ENCODE measurements around the gene XKR7. TPM values are rescaled to one million over a fixed set of nuclear protein-coding genes. Genes with fewer than 3 reads are reported as not detected.

XKR7 gene
- total and polyA plus RNA-seq, 2 donors (not counting 1 experiment from before 2014, with no cell fraction given) = 0.05 to 0.12 TPM

DNA sequence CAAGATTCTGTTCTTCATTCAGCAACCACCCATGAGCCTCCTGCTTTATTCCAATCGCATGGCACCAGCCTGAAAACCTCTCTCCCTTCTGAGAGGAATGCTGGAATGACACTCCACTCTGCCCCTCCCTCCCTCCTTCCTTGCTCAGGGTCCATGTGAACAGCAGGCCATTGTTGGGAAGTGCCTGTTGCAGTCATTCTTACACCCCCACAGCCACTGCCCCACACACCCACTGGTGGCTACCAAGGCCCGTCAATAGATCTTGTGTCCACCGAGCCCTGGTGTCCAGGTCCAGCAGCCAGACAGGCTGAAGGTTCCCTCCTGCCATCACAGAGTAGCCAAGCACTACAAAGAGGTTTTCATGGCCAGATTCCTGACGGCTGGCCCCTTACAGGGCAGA is 22.6 kb upstream of the XKR7 start:
- 87% methylated on average over 4 of the region's 4 CpGs for WGBS (ENCODE audit: insufficient coverage)
- peaks cover 13% of the 10 kb centered on the region for H3K79me2 ChIP-seq (ENCODE audit: control insufficient read depth, insufficient read depth, low read length)
- ATAC-seq (ENCODE audit: low read depth) (no peak), DNase-seq (no peak)
- intact Hi-C loops (cut with micrococcal nuclease) = no loop called here
- H3K4me1 ChIP-seq (ENCODE audit: control insufficient read depth in 2 of 2, insufficient read depth in 2 of 2, low read length in 2 of 2) = peaks cover 4 to 7% of the 10 kb centered on the region in 2 donors
- no peak overlapping the region for H2AFZ ChIP-seq (ENCODE audit: insufficient read depth, low read depth, low read length, poor library complexity, severe bottlenecking)
- H3K9ac ChIP-seq (ENCODE audit: low read length) = no peak overlapping the region
- H4K20me1 ChIP-seq (ENCODE audit: control insufficient read depth, insufficient read depth, low read length, poor library complexity, severe bottlenecking) = peaks cover 45% of the 10 kb centered on the region
- Mint-ChIP-seq H3K4me1 (peaks cover 12% of the 10 kb centered on the region), H3K27ac (no peak overlapping the region), H3K27me3 (no peaks in the 10 kb centered on the region), H3K9me3 (ENCODE audit: insufficient read depth) (no peaks in the 10 kb centered on the region), H3K4me3 (no peak overlapping the region)
- CTCF ChIA-PET = no interaction called here
- peaks cover 0 to 4% (median 3%) of the 10 kb centered on the region in 3 donors for H3K9me3 ChIP-seq (ENCODE audit: control extremely low read depth in 1 of 3, control insufficient read depth in 2 of 3, insufficient read depth in 1 of 3, low read length in 2 of 3)
- H3K4me3 ChIP-seq (ENCODE audit: control extremely low read depth in 1 of 5, extremely low read depth in 1 of 5, insufficient read depth in 1 of 5, low read depth in 2 of 5, low read length in 4 of 5) = no peak overlapping the region
- peaks cover 2 to 70% of the 10 kb centered on the region in 2 experiments for H3K36me3 ChIP-seq (replicated peaks in 1 of 2; ENCODE audit: control extremely low read depth in 1 of 2, control insufficient read depth in 1 of 2, extremely low read depth in 1 of 2, insufficient read depth in 2 of 2, low read length in 1 of 2)
- H3K27ac ChIP-seq (ENCODE audit: low read length in 2 of 2) = no peak overlapping the region
- no peak overlapping the region for H3K4me2 ChIP-seq (replicated peaks; ENCODE audit: low read depth, low read length, poor library complexity, severe bottlenecking)
- no peak for TF ChIP-seq EZH2 (IDR thresholded peaks at IDR 0.05; ENCODE audit: borderline replicate concordance, insufficient read depth, low read depth, low read length, poor library complexity, severe bottlenecking)
- TF ChIP-seq, protein P1, sequence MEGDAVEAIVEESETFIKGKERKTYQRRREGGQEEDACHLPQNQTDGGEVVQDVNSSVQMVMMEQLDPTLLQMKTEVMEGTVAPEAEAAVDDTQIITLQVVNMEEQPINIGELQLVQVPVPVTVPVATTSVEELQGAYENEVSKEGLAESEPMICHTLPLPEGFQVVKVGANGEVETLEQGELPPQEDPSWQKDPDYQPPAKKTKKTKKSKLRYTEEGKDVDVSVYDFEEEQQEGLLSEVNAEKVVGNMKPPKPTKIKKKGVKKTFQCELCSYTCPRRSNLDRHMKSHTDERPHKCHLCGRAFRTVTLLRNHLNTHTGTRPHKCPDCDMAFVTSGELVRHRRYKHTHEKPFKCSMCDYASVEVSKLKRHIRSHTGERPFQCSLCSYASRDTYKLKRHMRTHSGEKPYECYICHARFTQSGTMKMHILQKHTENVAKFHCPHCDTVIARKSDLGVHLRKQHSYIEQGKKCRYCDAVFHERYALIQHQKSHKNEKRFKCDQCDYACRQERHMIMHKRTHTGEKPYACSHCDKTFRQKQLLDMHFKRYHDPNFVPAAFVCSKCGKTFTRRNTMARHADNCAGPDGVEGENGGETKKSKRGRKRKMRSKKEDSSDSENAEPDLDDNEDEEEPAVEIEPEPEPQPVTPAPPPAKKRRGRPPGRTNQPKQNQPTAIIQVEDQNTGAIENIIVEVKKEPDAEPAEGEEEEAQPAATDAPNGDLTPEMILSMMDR (IDR thresholded peaks at IDR 0.05) = no peak
- no peaks in the 10 kb centered on the region for H3K27me3 ChIP-seq (replicated peaks in 1 of 4; ENCODE audit: control extremely low read depth in 1 of 4, control insufficient read depth in 3 of 4, insufficient read depth in 4 of 4, low read length in 3 of 4)
- POLR2A ChIA-PET = no interaction called here

DNA sequence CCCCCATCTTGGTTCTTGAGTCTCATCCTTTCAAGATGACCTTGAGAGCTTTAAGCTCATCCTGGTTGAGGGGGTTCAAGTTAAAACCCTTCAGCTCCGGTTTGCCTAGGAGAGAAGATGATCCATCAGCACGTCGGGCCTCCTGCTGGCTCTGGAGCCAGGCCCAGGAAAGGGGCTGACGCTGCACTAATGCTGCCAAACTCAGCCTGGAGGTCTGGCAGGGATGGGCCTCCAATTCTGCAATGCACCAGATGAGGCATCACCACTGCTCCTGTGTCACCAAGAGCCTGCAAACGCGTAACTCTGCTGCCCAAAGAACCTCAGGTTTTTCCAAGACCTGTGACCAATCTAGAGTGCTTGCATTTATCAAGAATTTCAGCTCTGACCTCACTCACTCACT is 22.2 kb upstream of the XKR7 start:
- peaks cover 50% of the 10 kb centered on the region for H4K20me1 ChIP-seq (ENCODE audit: control insufficient read depth, insufficient read depth, low read length, poor library complexity, severe bottlenecking)
- H3K9me3 Mint-ChIP-seq (ENCODE audit: insufficient read depth) = no peaks in the 10 kb centered on the region
- peaks cover 0 to 4% (median 3%) of the 10 kb centered on the region in 3 donors for H3K9me3 ChIP-seq (ENCODE audit: control extremely low read depth in 1 of 3, control insufficient read depth in 2 of 3, insufficient read depth in 1 of 3, low read length in 2 of 3)
- H3K27ac ChIP-seq (ENCODE audit: low read length in 2 of 2) = no peak overlapping the region
- peaks cover 2 to 70% of the 10 kb centered on the region in 2 experiments for H3K36me3 ChIP-seq (replicated peaks in 1 of 2; ENCODE audit: control extremely low read depth in 1 of 2, control insufficient read depth in 1 of 2, extremely low read depth in 1 of 2, insufficient read depth in 2 of 2, low read length in 1 of 2)
- no peak overlapping the region for H3K4me3 Mint-ChIP-seq
- H3K79me2 ChIP-seq (ENCODE audit: control insufficient read depth, insufficient read depth, low read length) = peaks cover 18% of the 10 kb centered on the region
- ChIA-PET POLR2A (no interaction called here), CTCF (no interaction called here)
- no peaks in the 10 kb centered on the region for H3K27me3 ChIP-seq (replicated peaks in 1 of 4; ENCODE audit: control extremely low read depth in 1 of 4, control insufficient read depth in 3 of 4, insufficient read depth in 4 of 4, low read length in 3 of 4)
- TF ChIP-seq EZH2 (IDR thresholded peaks at IDR 0.05; ENCODE audit: borderline replicate concordance, insufficient read depth, low read depth, low read length, poor library complexity, severe bottlenecking) = no peak
- TF ChIP-seq, protein P1 (IDR thresholded peaks at IDR 0.05) = no peak
- WGBS (ENCODE audit: insufficient coverage) = 94% methylated on average over 6 of the region's 6 CpGs
- H3K27ac Mint-ChIP-seq = no peak overlapping the region
- no peak overlapping the region for H3K4me2 ChIP-seq (replicated peaks; ENCODE audit: low read depth, low read length, poor library complexity, severe bottlenecking)
- H3K9ac ChIP-seq (ENCODE audit: low read length) = no peak overlapping the region
- H3K27me3 Mint-ChIP-seq = no peaks in the 10 kb centered on the region
- peaks cover 9 to 11% of the 10 kb centered on the region in 2 donors for H3K4me1 ChIP-seq (ENCODE audit: control insufficient read depth in 2 of 2, insufficient read depth in 2 of 2, low read length in 2 of 2)
- peaks cover 17% of the 10 kb centered on the region for H3K4me1 Mint-ChIP-seq
- no peak for ATAC-seq (ENCODE audit: low read depth)
- DNase-seq = no peak
- no peak overlapping the region for H2AFZ ChIP-seq (ENCODE audit: insufficient read depth, low read depth, low read length, poor library complexity, severe bottlenecking)
- H3K4me3 ChIP-seq (ENCODE audit: control extremely low read depth in 1 of 5, extremely low read depth in 1 of 5, insufficient read depth in 1 of 5, low read depth in 2 of 5, low read length in 4 of 5) = no peak overlapping the region
- intact Hi-C loops (cut with micrococcal nuclease) = no loop called here

Data from B cell (primary cell).